T-cell (primary cell): ENCODE results near the gene ZSCAN12. TPM values are rescaled to one million over a fixed set of nuclear protein-coding genes. Genes with fewer than 3 reads are reported as not detected.

Source experiments
- ATAC-seq, 4 experiments: fragments of 200-7000 bp in 3 of 4; fragments of 150-1000 bp in 1 of 4; cut with Tn5 transposase; replicated peaks in 1 of 4; 1 replicate in 3 of 4; 2 replicates in 1 of 4; pipeline ENCODE4 v1.10.0; 2021; ENCODE audit warnings: moderate library complexity in 3 of 4, mild to moderate bottlenecking in 2 of 4, moderate number of reproducible peaks in 1 of 4
- CTCF ChIA-PET, 2 donors: fragments of 300-600 bp; sonication (Branson Sonifier 250); formaldehyde crosslinking; loops; one replicate each; lab custom pipeline; 2022; ENCODE audit warnings: antibody characterized with exemption in 2 of 2; lab: Charles Lee
- POLR2A ChIA-PET, 2 donors: fragments of 300-600 bp; sonication (Branson Sonifier 250); formaldehyde crosslinking; loops; one replicate each; lab custom pipeline; 2022; ENCODE audit warnings: antibody characterized with exemption in 2 of 2; lab: Charles Lee
- DNase-seq, 35 experiments: peaks; one replicate each; pipeline versions ENCODE4 v3.0.0 to v3.0.0-alpha.2; 2013 to 2023
- H3K27ac ChIP-seq: one replicate; pipeline ENCODE4 v1.5.1; 2013; ENCODE audit warnings: low read length
- H3K27me3 ChIP-seq, 2 experiments: replicated peaks in 1 of 2; 1 replicate in 1 of 2; 2 replicates in 1 of 2; pipeline versions ENCODE4 v1.6.1 to v1.7.0; 2013; ENCODE audit warnings: low read length in 1 of 2, mixed read lengths in 1 of 2; ENCODE audit not compliant: control insufficient read depth in 2 of 2, insufficient read depth in 2 of 2; ENCODE audit errors: extremely low read depth in 1 of 2
- H3K36me3 ChIP-seq, 2 donors: 1 replicate in 1 of 2; 2 replicates in 1 of 2; pipeline versions ENCODE4 v1.6.1 to v1.7.0; 2013; ENCODE audit warnings: low read length in 1 of 2; ENCODE audit not compliant: control insufficient read depth in 2 of 2, insufficient read depth in 1 of 2; ENCODE audit errors: extremely low read depth in 1 of 2
- H3K4me1 ChIP-seq, 2 experiments: 1 replicate in 1 of 2; 2 replicates in 1 of 2; pipeline versions ENCODE4 v1.6.1 to v1.7.0; 2013; ENCODE audit warnings: low read length in 2 of 2, mixed read lengths in 1 of 2; ENCODE audit not compliant: insufficient read depth in 2 of 2, control insufficient read depth in 1 of 2; ENCODE audit errors: extremely low read depth in 1 of 2
- H3K4me3 ChIP-seq, 2 donors: 1 replicate in 1 of 2; 2 replicates in 1 of 2; pipeline versions ENCODE4 v1.5.1 to v1.7.0; 2013; ENCODE audit warnings: mild to moderate bottlenecking in 2 of 2, low read length in 1 of 2, moderate library complexity in 1 of 2; ENCODE audit not compliant: control insufficient read depth in 1 of 2; ENCODE audit errors: extremely low read depth in 1 of 2
- H3K9me3 ChIP-seq: 2 replicates; pipeline ENCODE4 v1.7.0; 2013
- H3K27ac Mint-ChIP-seq, 2 donors: one replicate each; pipeline ENCODE4 v1.8.0; 2020 to 2021; ENCODE audit warnings: mild to moderate bottlenecking in 2 of 2, mixed read lengths in 2 of 2
- H3K27me3 Mint-ChIP-seq, 2 donors: one replicate each; pipeline ENCODE4 v1.8.0; 2021 to 2022; ENCODE audit warnings: mixed read lengths in 2 of 2
- H3K36me3 Mint-ChIP-seq: one replicate; pipeline ENCODE4 v1.8.0; 2021; ENCODE audit warnings: mixed read lengths
- H3K4me1 Mint-ChIP-seq, 3 donors: one replicate each; pipeline ENCODE4 v1.8.0; 2020 to 2022; ENCODE audit warnings: mixed read lengths in 3 of 3, mild to moderate bottlenecking in 1 of 3
- H3K4me3 Mint-ChIP-seq, 3 donors: one replicate each; pipeline ENCODE4 v1.8.0; 2020 to 2022; ENCODE audit warnings: mild to moderate bottlenecking in 3 of 3, mixed read lengths in 3 of 3, moderate library complexity in 3 of 3
- H3K9me3 Mint-ChIP-seq, 3 donors: one replicate each; pipeline ENCODE4 v1.8.0; 2020 to 2022; ENCODE audit warnings: mixed read lengths in 3 of 3
- WGBS: methylation state at CpG from one replicate; pipeline ENCODE4 v1.1.5; 2013; ENCODE audit warnings: missing lambda C conversion rate; ENCODE audit not compliant: insufficient coverage; 5-methylcytosine and 5-hydroxymethylcytosine counted together
- total RNA-seq, 35 experiments: library from RNA in 6 of 35; stranded (reverse) in 6 of 35; fragments of 120-200 nt in 1 of 35; gene quantifications; one replicate each; pipeline versions ENCODE4 v1.2.1 to v1.2.4 and lab custom pipeline; 2013 to 2026

ZSCAN12 gene
- total RNA-seq, 5 donors from 2014 or later (not counting 1 experiment from before 2014, with no cell fraction given) = 3.8 to 8.2 (median 6.8) TPM

DNA sequence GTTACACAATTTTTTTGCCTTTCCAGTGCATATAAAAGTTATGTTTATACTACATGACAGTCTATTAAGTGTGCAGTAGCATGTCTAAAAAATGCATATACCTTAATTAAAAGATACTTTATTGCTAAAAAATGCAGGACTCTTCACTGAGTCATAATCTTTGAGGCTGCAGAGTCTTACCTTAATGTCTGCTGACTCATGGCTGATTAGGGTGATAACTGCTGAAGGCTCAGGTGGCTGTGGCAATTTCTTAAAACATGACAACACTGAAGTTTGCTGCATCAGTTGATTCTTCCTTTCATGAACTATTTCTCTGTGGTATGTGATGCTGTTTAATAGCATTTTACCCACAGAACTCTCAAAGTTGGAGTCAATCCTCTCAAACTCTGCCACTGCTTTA, 24.6 kb upstream of the ZSCAN12 start:
- H3K4me1 Mint-ChIP-seq = peaks cover 8 to 13% (median 12%) of the 10 kb centered on the region in 3 donors

GRCh38 chr6:28423546-28423945, 24.0 kb upstream of the ZSCAN12 start:
- ChIA-PET CTCF (interaction anchor here in 1 of 2 donors (0.6 kb wide), 1 partner anchor 1863 kb away, joined by 5 read pairs; no protein-coding TSS in a partner anchor), POLR2A (no interaction called here)
- no peak overlapping the region for H3K27ac ChIP-seq
- ATAC-seq (no peak), DNase-seq (no peak)
- H3K36me3 ChIP-seq = no peaks in the 10 kb centered on the region
- no peaks in the 10 kb centered on the region for H3K9me3 ChIP-seq
- no peak overlapping the region for H3K4me3 Mint-ChIP-seq
- H3K4me1 ChIP-seq = peaks cover 0 to 8% of the 10 kb centered on the region in 2 experiments
- H3K4me3 ChIP-seq = no peak overlapping the region
- H3K4me1 Mint-ChIP-seq = peaks cover 8 to 13% (median 12%) of the 10 kb centered on the region in 3 donors
- peaks cover 0 to 5% (median 0%) of the 10 kb centered on the region in 3 donors for H3K9me3 Mint-ChIP-seq
- H3K27me3 ChIP-seq = no peaks in the 10 kb centered on the region
- peaks cover 0 to 21% of the 10 kb centered on the region in 2 donors for H3K27me3 Mint-ChIP-seq
- WGBS = 88% methylated on average over 1 of the region's 1 CpG
- peaks cover 6% of the 10 kb centered on the region for H3K36me3 Mint-ChIP-seq
- no peak overlapping the region for H3K27ac Mint-ChIP-seq

More for the DNA sequence above, 24.6 kb upstream of the ZSCAN12 start:
- Histone ChIP-seq H3K27ac (no peak overlapping the region), H3K4me1 (peaks cover 0 to 8% of the 10 kb centered on the region in 2 experiments), H3K27me3 (no peaks in the 10 kb centered on the region), H3K36me3 (no peaks in the 10 kb centered on the region), H3K4me3 (no peak overlapping the region), H3K9me3 (no peaks in the 10 kb centered on the region)
- ChIA-PET CTCF (no interaction called here), POLR2A (no interaction called here)
- H3K4me3 Mint-ChIP-seq = no peak overlapping the region
- H3K27ac Mint-ChIP-seq = no peak overlapping the region
- peaks cover 0 to 21% of the 10 kb centered on the region in 2 donors for H3K27me3 Mint-ChIP-seq
- no peak for ATAC-seq
- H3K36me3 Mint-ChIP-seq = peaks cover 6% of the 10 kb centered on the region
- H3K9me3 Mint-ChIP-seq = peaks cover 0 to 5% (median 0%) of the 10 kb centered on the region in 3 donors
- no peak for DNase-seq

- no peak for DNase-seq
Measured at GRCh38 chr6:28413681-28414080, 14.1 kb upstream of the ZSCAN12 start.

DNA sequence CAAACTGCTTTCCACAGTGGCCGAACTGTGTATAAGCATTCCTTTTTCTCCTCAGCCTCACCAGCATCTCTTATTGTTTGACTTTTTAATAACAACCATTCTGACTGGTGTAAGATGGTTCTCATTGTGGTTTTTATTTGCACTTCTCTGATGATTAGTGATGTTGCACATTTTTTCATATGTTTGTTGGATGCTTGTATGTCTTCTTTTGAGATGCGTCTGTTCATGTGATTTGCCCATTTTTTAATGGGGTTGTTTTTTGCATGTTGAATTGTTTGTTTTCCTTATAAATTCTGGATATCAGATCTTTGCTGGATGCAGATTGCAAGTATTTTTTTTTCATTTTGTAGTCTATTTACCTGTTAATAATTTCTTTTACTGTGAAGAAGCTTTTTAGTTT, 11.2 kb upstream of the ZSCAN12 start:
- ATAC-seq = no peak

More at GRCh38 chr6:28413681-28414080, 14.1 kb upstream of the ZSCAN12 start:
- peaks cover 6 to 31% of the 10 kb centered on the region in 2 donors for H3K27me3 Mint-ChIP-seq
- no peaks in the 10 kb centered on the region for H3K36me3 Mint-ChIP-seq
- Histone ChIP-seq H3K27me3 (no peaks in the 10 kb centered on the region), H3K36me3 (no peaks in the 10 kb centered on the region), H3K4me1 (no peaks in the 10 kb centered on the region), H3K27ac (no peak overlapping the region), H3K9me3 (no peaks in the 10 kb centered on the region), H3K4me3 (no peak overlapping the region)
- ATAC-seq = no peak
- H3K4me3 Mint-ChIP-seq = no peak overlapping the region
- H3K4me1 Mint-ChIP-seq = no peaks in the 10 kb centered on the region
- ChIA-PET CTCF (no interaction called here), POLR2A (interaction anchor here in 1 of 2 donors (0.5 kb wide), 1 partner anchor 55 kb away, joined by 5 read pairs; no protein-coding TSS in a partner anchor)
- peaks cover 0 to 5% (median 0%) of the 10 kb centered on the region in 3 donors for H3K9me3 Mint-ChIP-seq
- no peak overlapping the region for H3K27ac Mint-ChIP-seq

GRCh38 chr6:28408076-28408802, 8.7 kb upstream of the ZSCAN12 start:
- H3K36me3 ChIP-seq = no peaks in the 10 kb centered on the region
- H3K27ac ChIP-seq = no peak overlapping the region
- Mint-ChIP-seq H3K9me3 (peaks cover 0 to 5% (median 0%) of the 10 kb centered on the region in 3 donors), H3K36me3 (no peaks in the 10 kb centered on the region), H3K4me1 (no peaks in the 10 kb centered on the region), H3K27me3 (peaks cover 27 to 48% of the 10 kb centered on the region in 2 donors), H3K4me3 (no peak overlapping the region), H3K27ac (no peak overlapping the region)
- POLR2A ChIA-PET = interaction anchor here in 1 of 2 donors (0.6 kb wide), 1 partner anchor 376 kb away, joined by 3 read pairs; no protein-coding TSS in a partner anchor
- no peaks in the 10 kb centered on the region for H3K4me1 ChIP-seq
- H3K9me3 ChIP-seq = no peaks in the 10 kb centered on the region
- CTCF ChIA-PET = interaction anchor here in 1 of 2 donors (0.6 kb wide), 1 partner anchor 15 kb away, joined by 3 read pairs; no protein-coding TSS in a partner anchor
- H3K27me3 ChIP-seq = no peaks in the 10 kb centered on the region
- DNase-seq (no peak), ATAC-seq (no peak)
- WGBS = 100% methylated on average over 1 of the region's 5 CpGs
- H3K4me3 ChIP-seq = no peak overlapping the region

More for the DNA sequence above, 11.2 kb upstream of the ZSCAN12 start:
- H3K4me3 ChIP-seq = no peak overlapping the region
- H3K9me3 ChIP-seq = no peaks in the 10 kb centered on the region
- Mint-ChIP-seq H3K27ac (no peak overlapping the region), H3K27me3 (peaks cover 15 to 43% of the 10 kb centered on the region in 2 donors), H3K4me1 (no peaks in the 10 kb centered on the region), H3K4me3 (no peak overlapping the region), H3K9me3 (peaks cover 0 to 5% (median 0%) of the 10 kb centered on the region in 3 donors), H3K36me3 (no peaks in the 10 kb centered on the region)
- no peaks in the 10 kb centered on the region for H3K36me3 ChIP-seq
- ChIA-PET CTCF (no interaction called here), POLR2A (no interaction called here)
- 100% methylated on average over 1 of the region's 2 CpGs for WGBS
- H3K27me3 ChIP-seq = no peaks in the 10 kb centered on the region
- DNase-seq = no peak
- H3K27ac ChIP-seq = no peak overlapping the region
- no peaks in the 10 kb centered on the region for H3K4me1 ChIP-seq

GRCh38 chr6:28407401-28407800, 7.9 kb upstream of the ZSCAN12 start:
- Mint-ChIP-seq H3K4me3 (no peak overlapping the region), H3K27ac (no peak overlapping the region), H3K36me3 (no peaks in the 10 kb centered on the region), H3K4me1 (no peaks in the 10 kb centered on the region), H3K27me3 (peaks cover 27 to 48% of the 10 kb centered on the region in 2 donors), H3K9me3 (peaks cover 0 to 5% (median 0%) of the 10 kb centered on the region in 3 donors)
- Histone ChIP-seq H3K27me3 (no peaks in the 10 kb centered on the region), H3K4me3 (no peak overlapping the region), H3K4me1 (no peaks in the 10 kb centered on the region), H3K9me3 (no peaks in the 10 kb centered on the region), H3K36me3 (no peaks in the 10 kb centered on the region), H3K27ac (no peak overlapping the region)
- ChIA-PET POLR2A (no interaction called here), CTCF (no interaction called here)
- DNase-seq (no peak), ATAC-seq (no peak)
- WGBS = 79% methylated on average over 2 of the region's 2 CpGs
